ENCODE measurements around the gene RGS19.

GRCh38 chr20:64050261-64051032, 28.9 kb downstream of the RGS19 start:
- TF ChIP-seq CTCF (IDR thresholded peaks at IDR 0.05) (no peak), POLR2A (IDR thresholded peaks at IDR 0.05) (no peak)

Measured in esophagus squamous epithelium (tissue), 4 donors.